Placental epithelial cell (primary cell): Measurements from ENCODE around the gene CPOX. TPM values are rescaled to one million over a fixed set of nuclear protein-coding genes. Genes with fewer than 3 reads are reported as not detected.

Source experiments
- total RNA-seq: library from RNA; depleted of rRNA; stranded (reverse); fragments of >200 nt; gene quantifications from 2 replicates; pipeline ENCODE4 v1.2.3, GENCODE V29; 2012

Gene CPOX
- 22.0 and 29.5 TPM in 2 replicates for total RNA-seq

DNA sequence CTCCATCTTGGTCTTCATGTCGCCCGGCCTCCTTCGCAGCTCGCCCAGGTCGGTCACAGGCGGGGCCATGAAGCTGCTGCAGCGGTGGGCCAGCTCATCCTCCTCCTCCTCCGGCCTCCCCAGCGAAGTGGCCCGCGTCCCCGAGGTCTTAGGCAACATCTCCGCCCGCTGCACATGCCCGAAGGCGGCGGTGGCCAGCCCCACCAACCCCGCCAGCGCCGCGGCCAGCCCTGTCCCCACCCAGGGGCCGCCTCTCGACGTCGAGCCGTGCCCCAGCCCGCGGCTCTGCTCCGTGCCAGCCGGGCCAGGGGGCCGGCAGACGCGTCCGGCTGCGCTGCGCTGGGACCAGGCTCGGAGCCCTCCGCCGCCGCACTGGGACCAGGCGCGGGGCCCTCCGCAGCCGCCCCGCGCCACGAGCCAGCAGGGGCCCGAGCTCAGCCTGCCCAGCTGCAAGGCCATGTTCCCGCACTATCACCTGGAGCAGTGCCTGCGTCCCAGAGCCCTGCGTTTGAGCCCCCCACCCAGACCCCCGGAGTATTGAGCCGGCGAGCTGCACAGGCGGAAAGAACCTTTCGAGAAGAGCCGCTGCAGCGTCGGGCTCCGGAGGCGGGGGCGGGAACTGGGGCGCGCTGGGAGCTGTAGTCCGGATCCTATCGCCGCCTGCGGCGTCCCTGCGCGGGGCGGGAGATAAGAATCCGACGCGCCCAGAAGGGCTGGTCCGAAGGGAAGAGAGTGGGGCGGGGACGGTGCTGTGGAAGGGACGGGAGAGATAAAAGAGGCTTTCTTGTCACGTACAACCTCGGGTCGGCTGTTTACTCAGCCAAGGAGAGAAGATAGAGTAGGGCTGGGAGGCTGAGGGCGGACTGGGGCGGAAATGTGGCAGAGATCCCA, at the start of gene CPOX:
CPOX (minus strand) TSS at position 566 of the 891 bp plus-strand sequence; CDS start at position 459, 107 bp downstream.

DNA sequence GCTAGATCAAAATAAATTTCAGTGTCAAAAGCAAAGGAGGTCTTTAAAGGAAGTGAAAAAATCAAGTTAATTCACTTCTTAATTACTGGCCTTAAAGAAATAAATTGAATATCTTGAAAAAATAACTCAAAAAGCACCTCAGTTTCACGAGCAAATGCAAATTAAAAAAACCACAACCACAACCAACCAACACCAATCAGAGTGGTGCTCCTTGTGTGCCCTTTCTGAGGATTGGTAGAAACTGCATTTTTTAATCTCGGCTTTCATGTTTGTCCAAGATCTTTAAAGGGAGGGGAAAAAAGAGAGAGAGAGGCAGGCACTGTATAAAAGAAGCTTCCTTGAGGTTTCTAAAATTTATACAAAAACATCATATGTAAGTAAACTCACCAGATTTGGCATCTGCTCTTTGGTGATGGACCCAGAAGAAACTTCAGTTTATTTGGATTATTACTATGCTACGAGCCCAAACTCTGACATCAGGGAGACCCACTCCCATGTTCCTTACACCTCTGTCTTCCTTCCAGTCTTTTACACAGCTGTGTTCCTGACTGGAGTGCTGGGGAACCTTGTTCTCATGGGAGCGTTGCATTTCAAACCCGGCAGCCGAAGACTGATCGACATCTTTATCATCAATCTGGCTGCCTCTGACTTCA, 61.7 kb downstream of the CPOX start, which contains the start of gene GPR15:
GPR15 (plus strand) TSS at position 357 of the 653 bp plus-strand sequence; CDS start at position 413, 56 bp downstream.

Other genes with a start within 250 kb of the CPOX start
- not detected in 2 replicates for gene OR5K4, start 239.8 kb downstream of the CPOX start, total RNA-seq
- gene OR5K3, start 202.9 kb downstream of the CPOX start, total RNA-seq: not detected in 2 replicates
- not detected in 2 replicates for gene OR5K1, start 130.4 kb downstream of the CPOX start, total RNA-seq
- not detected in 2 replicates for gene OR5K2, start 95.9 kb downstream of the CPOX start, total RNA-seq
- 64.4 and 79.7 TPM in 2 replicates for gene CLDND1, start 70.7 kb downstream of the CPOX start, total RNA-seq
- gene GPR15, start 61.6 kb downstream of the CPOX start, total RNA-seq: not detected in 2 replicates
- gene ST3GAL6, start 169.7 kb upstream of the CPOX start, total RNA-seq: 6.3 and 8.8 TPM in 2 replicates